Cardiac fibroblast (primary cell): Measurements from ENCODE around the gene PTPN5.

Source experiments
- DNase-seq, 2 donors: peaks; one replicate each; pipeline versions ENCODE4 v3.0.0 to v3.0.0-alpha.2; 2010; ENCODE audit warnings: low read depth in 2 of 2
- H3K4me3 ChIP-seq, 2 donors: replicated peaks in 1 of 2; 1 replicate in 1 of 2; 2 replicates in 1 of 2; pipeline ENCODE4 v1.5.1; 2011; ENCODE audit warnings: low read depth in 2 of 2, low read length in 2 of 2, mild to moderate bottlenecking in 2 of 2, moderate library complexity in 1 of 2
- TF ChIP-seq, protein P1 (sequence below): IDR thresholded peaks from one replicate; pipeline ENCODE4 v1.5.1; 2011; ENCODE audit warnings: low read depth, mild to moderate bottlenecking, low read length, inconsistent platforms

PTPN5 gene

DNA sequence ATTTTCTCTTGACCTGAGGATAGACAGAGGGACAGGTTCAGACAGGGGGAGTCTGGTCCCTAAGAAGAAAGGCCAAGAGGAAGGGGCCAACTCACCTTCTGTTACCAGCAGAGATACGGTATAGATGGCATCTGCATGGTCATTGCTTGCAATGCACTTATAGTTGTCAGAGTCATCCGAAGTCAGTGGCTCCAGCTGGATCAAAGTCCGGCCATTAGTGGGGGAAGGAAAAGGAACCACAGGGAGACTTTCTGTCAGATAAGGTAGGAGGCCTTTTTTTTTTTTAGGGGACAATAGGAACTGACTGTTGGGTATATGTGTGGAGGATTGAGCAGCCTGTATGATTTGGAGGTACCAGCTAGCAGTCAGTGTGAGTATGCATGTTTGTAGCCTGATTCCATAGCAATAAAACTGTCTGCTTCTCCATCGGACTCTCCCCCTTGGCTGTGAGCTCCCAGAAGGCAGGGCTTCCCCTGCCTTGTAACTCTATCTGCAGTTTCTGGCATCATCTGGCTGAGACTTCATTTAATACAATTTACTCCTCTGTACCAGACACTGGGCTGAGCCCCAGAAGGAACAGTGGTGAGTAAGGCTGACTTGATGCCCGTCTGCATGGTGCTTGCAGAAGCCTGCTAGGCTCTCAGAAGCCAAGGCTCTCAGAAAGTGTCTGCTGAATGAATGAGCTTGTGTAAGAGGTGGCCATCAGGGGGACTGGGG is 71.3 kb downstream of the PTPN5 start:
- DNase-seq = peak in 1 of 2 donors; percentile 26
- H3K4me3 ChIP-seq = no peak overlapping the region
- TF ChIP-seq, protein P1, sequence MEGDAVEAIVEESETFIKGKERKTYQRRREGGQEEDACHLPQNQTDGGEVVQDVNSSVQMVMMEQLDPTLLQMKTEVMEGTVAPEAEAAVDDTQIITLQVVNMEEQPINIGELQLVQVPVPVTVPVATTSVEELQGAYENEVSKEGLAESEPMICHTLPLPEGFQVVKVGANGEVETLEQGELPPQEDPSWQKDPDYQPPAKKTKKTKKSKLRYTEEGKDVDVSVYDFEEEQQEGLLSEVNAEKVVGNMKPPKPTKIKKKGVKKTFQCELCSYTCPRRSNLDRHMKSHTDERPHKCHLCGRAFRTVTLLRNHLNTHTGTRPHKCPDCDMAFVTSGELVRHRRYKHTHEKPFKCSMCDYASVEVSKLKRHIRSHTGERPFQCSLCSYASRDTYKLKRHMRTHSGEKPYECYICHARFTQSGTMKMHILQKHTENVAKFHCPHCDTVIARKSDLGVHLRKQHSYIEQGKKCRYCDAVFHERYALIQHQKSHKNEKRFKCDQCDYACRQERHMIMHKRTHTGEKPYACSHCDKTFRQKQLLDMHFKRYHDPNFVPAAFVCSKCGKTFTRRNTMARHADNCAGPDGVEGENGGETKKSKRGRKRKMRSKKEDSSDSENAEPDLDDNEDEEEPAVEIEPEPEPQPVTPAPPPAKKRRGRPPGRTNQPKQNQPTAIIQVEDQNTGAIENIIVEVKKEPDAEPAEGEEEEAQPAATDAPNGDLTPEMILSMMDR = no peak

DNA sequence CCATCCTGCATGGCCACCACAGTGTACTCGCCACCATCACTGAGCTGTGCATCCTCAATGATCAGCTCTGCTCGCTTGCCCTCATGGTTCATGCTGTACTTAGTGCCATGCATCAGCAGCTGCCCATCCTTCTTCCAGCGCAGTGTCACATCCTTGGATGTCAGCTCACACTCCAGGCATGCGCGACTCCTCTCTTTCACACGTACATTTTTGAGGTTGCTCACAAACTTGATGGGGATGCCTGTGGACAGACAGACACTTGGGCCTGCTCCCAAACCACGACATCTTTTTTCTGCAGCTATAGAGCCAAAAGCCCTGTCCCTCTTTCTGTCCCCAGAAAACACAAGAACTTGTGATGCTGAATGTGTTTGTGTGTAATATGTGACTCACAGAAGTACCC is 76.1 kb downstream of the PTPN5 start:
- DNase-seq = no peak
- TF ChIP-seq, protein P1 = no peak
- no peak overlapping the region for H3K4me3 ChIP-seq

DNA sequence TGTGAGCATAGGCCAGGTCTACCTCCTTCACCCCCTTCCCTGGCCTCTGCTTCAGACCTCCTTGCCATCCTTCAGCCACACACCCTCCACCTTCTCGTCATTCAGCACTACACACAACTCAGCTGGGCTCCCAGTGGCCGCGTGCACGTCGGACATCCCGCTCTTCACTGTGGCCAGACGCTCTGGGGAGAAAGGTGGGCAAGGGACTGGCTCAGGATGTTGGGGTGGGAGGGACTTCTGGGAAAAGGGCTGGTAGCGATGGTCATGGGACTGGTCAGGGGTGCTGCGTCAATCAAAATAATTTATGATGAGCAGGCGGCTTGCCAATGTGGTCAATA is 77.2 kb downstream of the PTPN5 start:
- H3K4me3 ChIP-seq = no peak overlapping the region
- DNase-seq = no peak
- TF ChIP-seq, protein P1 = no peak

DNA sequence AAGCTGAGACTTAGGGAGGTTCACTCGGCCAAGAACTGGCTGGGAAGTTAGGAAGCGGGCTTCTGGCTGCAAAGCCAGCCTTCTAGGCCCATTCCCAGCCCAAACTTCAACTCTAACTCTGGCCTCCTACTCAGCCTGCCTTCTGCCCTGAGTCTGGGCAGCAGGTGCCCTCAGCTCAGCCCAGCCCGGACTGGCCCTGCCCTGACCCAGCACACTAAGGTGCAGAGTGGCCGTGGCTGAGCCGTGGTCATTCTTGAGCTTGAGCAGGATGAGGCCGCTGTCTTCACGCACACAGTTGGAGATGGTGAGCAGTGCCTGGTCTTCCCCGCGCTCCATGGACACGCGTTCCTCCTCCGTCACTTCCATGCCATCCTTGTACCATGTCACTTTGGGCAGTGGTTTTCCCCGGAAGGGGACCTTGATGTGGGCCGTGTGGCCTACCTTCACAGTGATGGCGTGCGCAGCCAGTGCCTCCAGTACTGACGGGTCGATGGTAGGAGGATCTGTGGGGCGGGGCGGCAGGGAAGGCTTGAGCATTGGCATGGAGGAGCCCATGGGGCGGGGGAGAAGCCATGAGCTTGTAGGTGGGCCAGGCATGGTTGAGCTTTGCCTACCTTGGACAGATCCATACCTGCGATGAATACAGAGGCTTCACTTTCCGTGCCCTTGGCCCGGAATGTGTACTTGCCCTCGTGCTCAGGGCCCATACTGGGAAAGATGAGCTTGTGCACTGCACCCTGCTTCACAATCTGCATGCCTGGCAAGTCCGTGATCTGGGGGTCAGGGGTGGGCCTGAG is 77.8 kb downstream of the PTPN5 start:
- no peak for DNase-seq
- TF ChIP-seq, protein P1 = no peak
- H3K4me3 ChIP-seq = no peak overlapping the region

DNA sequence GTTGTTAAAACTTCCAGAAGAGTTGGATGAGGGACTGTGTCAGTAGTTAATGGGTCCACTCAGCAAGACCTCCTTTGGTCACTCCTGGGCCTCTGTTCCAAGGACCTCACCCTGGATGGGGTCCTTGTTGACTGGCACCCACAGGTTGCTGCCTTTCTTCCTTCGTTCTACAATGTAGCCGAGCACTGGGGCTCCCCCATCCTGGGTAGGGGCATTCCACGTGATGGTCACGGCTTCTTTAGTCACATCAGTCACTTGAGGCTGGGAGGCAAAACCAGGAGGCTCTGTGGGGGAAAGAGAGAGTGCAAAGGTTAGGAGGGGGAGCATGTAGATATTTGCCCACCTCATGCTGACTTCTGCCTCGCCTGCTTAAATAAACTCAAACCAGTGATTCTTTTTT is 81.1 kb downstream of the PTPN5 start:
- H3K4me3 ChIP-seq = no peak overlapping the region
- TF ChIP-seq, protein P1 = no peak
- no peak for DNase-seq

DNA sequence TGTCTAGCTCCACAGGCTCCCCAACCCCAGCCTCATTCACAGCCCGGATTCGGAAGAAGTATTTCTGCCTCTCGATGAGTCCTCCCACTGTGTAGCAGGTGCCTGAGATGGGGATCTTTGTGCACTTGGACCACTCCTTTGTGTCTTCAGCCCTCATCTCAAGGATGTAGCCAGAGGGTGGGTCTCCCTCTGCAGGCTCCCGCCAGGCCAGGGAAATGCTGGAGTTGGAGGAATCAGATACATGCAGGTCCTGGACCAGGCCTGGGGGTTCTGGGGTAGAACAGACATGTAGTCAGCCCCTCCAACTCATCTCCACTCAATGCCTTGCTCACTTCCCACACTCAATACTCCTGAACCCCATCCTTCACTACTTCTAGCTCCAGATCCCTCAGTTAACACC is 82.2 kb downstream of the PTPN5 start:
- TF ChIP-seq, protein P1 = no peak

More for the DNA sequence above, 82.2 kb downstream of the PTPN5 start:
- DNase-seq = no peak
- no peak overlapping the region for H3K4me3 ChIP-seq
